ENCODE measurements around the gene GSG1L2. TPM values are rescaled to one million over a fixed set of nuclear protein-coding genes. Genes with fewer than 3 reads are reported as not detected.

GSG1L2 gene
- total RNA-seq = not detected in 2 replicates

DNA sequence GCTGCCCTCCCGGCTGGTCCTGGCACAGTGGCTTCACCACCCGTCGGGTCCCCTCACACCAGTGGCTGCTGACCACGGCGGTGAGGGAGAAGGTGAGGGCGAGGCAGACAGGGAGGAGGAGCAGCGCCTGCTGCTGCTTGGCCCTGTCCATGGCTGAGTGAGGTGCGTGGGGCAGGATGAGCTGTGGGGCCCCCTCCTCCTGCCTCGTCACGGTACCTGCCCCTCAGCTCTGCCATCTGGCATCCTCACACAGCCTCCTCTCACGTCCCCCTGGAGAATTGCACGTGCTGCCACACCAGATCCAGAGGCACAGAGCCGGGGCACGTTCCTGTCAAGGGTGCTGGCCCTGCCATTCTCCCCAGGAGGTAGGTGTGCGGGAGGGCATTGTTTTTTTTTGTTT lies at the start of gene GSG1L2:
Gene GSG1L2, minus strand, starts transcription at position 159 of the 400 bp plus-strand sequence. Its CDS starts 8 bp downstream, at position 151.

DNA sequence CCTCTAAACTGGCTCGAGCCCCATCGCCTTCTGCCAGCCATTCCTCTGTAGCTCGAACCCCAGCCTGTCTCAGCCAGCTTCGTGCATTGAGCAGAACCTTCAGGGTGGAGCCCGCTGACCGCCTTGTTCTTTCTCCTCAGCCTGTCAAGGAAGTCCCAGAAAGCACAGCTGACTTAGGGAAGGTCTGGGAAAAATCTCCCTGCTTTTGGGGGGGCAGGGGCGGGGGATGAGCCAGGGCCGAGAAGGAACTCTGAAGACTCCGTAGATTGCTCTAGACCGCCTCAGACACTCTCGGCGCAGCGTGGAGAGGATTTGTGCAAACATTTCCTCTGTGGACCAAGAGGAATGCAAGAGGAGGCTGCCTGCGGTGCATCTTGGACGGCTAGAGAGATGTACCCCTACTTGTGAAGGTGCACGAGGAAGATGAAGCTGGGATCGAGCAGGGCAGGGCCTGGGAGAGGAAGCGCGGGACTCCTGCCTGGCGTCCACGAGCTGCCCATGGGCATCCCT lies 3.8 kb upstream of the GSG1L2 start, which contains the start of gene GLP2R:
Gene GLP2R, plus strand, starts transcription at position 284 of the 510 bp plus-strand sequence. Its CDS starts 140 bp downstream, at position 424.

DNA sequence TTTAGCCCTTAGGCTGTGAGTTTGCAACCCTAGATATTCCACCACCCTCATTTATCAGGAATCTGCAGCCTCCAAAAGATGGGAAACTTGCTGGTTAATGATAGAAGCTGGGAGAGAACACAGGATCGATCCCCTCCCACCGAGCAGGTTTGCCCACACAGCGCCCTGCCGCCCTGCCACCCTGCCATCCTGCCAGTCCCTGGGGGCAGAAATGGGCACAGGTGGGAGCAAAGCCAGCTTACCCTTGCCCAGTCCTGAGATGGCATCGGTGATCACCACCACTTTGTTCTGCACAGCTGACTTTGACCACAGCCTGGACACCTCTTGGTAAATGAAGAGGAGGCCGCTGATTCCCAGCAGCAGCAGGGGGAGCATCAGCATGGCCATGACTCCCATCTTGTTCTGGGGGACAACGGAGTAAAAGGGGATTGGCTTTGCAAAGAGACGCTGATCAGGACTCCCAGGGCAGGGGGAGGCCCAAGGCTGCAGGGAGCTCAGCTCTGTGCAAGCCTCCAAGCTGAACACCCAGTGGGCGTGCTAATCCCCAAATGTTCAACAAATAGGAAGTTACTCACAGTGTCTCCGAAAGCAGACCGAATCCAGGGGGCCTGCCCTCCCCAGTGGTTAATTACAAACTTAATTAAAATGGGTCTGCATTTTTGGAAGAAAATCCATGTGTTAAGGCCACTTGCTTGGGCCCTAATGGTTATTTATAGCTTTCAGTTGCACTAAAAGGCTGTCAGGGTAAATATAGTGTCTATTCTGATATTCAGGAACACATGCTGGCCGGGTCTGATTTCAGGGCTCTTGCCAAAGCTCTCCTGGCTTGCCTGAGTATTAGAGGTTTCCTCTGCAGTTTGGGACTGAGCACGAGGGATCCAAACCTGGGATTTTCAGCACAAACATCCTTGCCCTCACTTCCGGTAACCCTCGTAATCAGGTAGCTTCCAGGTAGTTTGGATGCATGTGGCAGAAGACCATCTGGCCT lies 30.7 kb downstream of the GSG1L2 start, which contains the start of gene DHRS7C:
Gene DHRS7C, minus strand, starts transcription at position 704 of the 988 bp plus-strand sequence. Its CDS starts 308 bp downstream, at position 396.

Other genes with a start within 250 kb of the GSG1L2 start
- 52.0 and 90.4 TPM in 2 replicates for gene STX8, start 246.3 kb downstream of the GSG1L2 start, total RNA-seq
- 0.97 TPM in 1 of 2 replicates, not detected in the other for gene CFAP52, start 245.4 kb downstream of the GSG1L2 start, total RNA-seq
- gene USP43, start 176.6 kb downstream of the GSG1L2 start, total RNA-seq = not detected in 2 replicates
- gene DHRS7C, start 30.5 kb downstream of the GSG1L2 start, total RNA-seq = not detected in 2 replicates
- under 0.01 TPM in 1 of 2 replicates, not detected in the other for gene GLP2R, start 3.8 kb upstream of the GSG1L2 start, total RNA-seq
- gene RCVRN, start 83.2 kb upstream of the GSG1L2 start, total RNA-seq = not detected in 2 replicates

All from cardiac atrium fibroblast (primary cell).